SK-N-SH (cell line): ENCODE data around the gene TRUB2. TPM values are rescaled to one million over a fixed set of nuclear protein-coding genes. Genes with fewer than 3 reads are reported as not detected.
A peak's percentile ranks its signal among the peaks of the same experiment; 100 is the strongest.
"Not testable (repeated sequence)": the region's sequence is repeated elsewhere in the genome, so short reads cannot be mapped to it uniquely, and the experiment has no call there.

ENCODE experiments used
- CTCF ChIA-PET: fragments of 300-600, 350-600 bp; formaldehyde crosslinking; extraction: SDS; loops from one replicate; lab custom pipeline; 2021; lab: Yijun Ruan, JAX
- POLR2A ChIA-PET: fragments of 350-600 bp; sonication (Branson Sonifier 250); formaldehyde crosslinking; extraction: SDS; loops from one replicate; lab custom pipeline; 2020; ENCODE audit warnings: antibody characterized with exemption, inconsistent platforms; lab: Yijun Ruan, JAX
- DNase-seq: peaks from one replicate; pipeline ENCODE4 v3.0.0; 2012
- H2AFZ ChIP-seq: fragments of 200-600 bp; sonication (generic); 2 replicates; pipeline ENCODE4 v1.8.1; 2016; ENCODE audit warnings: antibody characterized with exemption, mild to moderate bottlenecking, low read depth
- H3F3A ChIP-seq: fragments of 200-600 bp; sonication (generic); replicated peaks from 2 replicates; pipeline ENCODE3; 2016; ENCODE audit warnings: antibody characterized with exemption, mild to moderate bottlenecking; ENCODE audit not compliant: insufficient read depth
- H3K27ac ChIP-seq, 2 experiments: fragments of 200-500 bp in 1 of 2; fragments of 200-600 bp in 1 of 2; sonication (Bioruptor generic) in 1 of 2; sonication (generic), shearing (Covaris generic) in 1 of 2; 2 replicates each; pipeline versions ENCODE4 v1.5.1 to v1.6.1; 2014 to 2016; ENCODE audit warnings: low read depth in 2 of 2, inconsistent platforms in 1 of 2, low read length in 1 of 2, mild to moderate bottlenecking in 1 of 2, mixed read lengths in 1 of 2
- H3K27me3 ChIP-seq: fragments of 200-600 bp; sonication (generic), shearing (Covaris generic); 2 replicates; pipeline ENCODE4 v1.6.1; 2016; ENCODE audit warnings: mixed run types; ENCODE audit not compliant: insufficient read depth
- H3K36me3 ChIP-seq, 2 experiments: fragments of 200-500 bp in 1 of 2; fragments of 200-600 bp in 1 of 2; sonication (Bioruptor generic) in 1 of 2; sonication (generic) in 1 of 2; replicated peaks in 1 of 2; 2 replicates each; pipeline versions ENCODE3 to v1.5.1; 2014 to 2016; ENCODE audit warnings: low read length in 1 of 2, mild to moderate bottlenecking in 1 of 2; ENCODE audit not compliant: insufficient read depth in 2 of 2, control insufficient read depth in 1 of 2
- H3K4me1 ChIP-seq, 2 experiments: fragments of 200-500 bp in 1 of 2; fragments of 200-600 bp in 1 of 2; sonication (Bioruptor generic) in 1 of 2; sonication (generic), shearing (Covaris generic) in 1 of 2; 2 replicates each; pipeline versions ENCODE4 v1.5.1 to v1.6.1; 2014 to 2016; ENCODE audit warnings: low read depth in 1 of 2, low read length in 1 of 2, mixed run types in 1 of 2; ENCODE audit not compliant: insufficient read depth in 2 of 2, control insufficient read depth in 1 of 2
- H3K4me2 ChIP-seq: fragments of 200-600 bp; sonication (generic), shearing (Covaris generic); 2 replicates; pipeline ENCODE4 v1.6.1; 2017; ENCODE audit warnings: mixed run types
- H3K4me3 ChIP-seq, 2 experiments: fragments of 200-500 bp in 1 of 2; fragments of 200-600 bp in 1 of 2; sonication (Bioruptor generic) in 1 of 2; sonication (generic), shearing (Covaris generic) in 1 of 2; 2 replicates each; pipeline versions ENCODE4 v1.5.1 to v1.8.1; 2014 to 2016; ENCODE audit warnings: low read depth in 2 of 2, inconsistent platforms in 1 of 2, low read length in 1 of 2, mild to moderate bottlenecking in 1 of 2, mixed read lengths in 1 of 2, moderate library complexity in 1 of 2
- H3K79me2 ChIP-seq: fragments of 200-600 bp; sonication (generic); 2 replicates; pipeline ENCODE4 v1.8.1; 2017; ENCODE audit warnings: mild to moderate bottlenecking; ENCODE audit not compliant: insufficient read depth
- H3K9ac ChIP-seq: fragments of 200-600 bp; sonication (generic); 2 replicates; pipeline ENCODE4 v1.6.1; 2017; ENCODE audit warnings: mixed run types
- H3K9me2 ChIP-seq: fragments of 200-600 bp; sonication (generic); 2 replicates; pipeline ENCODE4 v1.6.1; 2017; ENCODE audit warnings: mixed run types
- H3K9me3 ChIP-seq: fragments of 200-600 bp; sonication (generic); 2 replicates; pipeline ENCODE4 v1.6.1; 2017; ENCODE audit warnings: mixed run types, mild to moderate bottlenecking, moderate library complexity
- H4K20me1 ChIP-seq: fragments of 200-600 bp; sonication (generic); 2 replicates; pipeline ENCODE4 v1.6.1; 2017; ENCODE audit warnings: mild to moderate bottlenecking, mixed run types; ENCODE audit not compliant: insufficient read depth
- EP300 ChIP-seq, 2 experiments: IDR thresholded peaks; 2 replicates each; pipeline versions ENCODE4 v1.4.0 to v1.6.1; 2012; ENCODE audit warnings: borderline replicate concordance in 1 of 2, low read depth in 1 of 2, low read length in 1 of 2
- RCOR1 ChIP-seq: fragments of 150-350 bp; IDR thresholded peaks from 2 replicates; pipeline ENCODE4 v1.6.1; 2017; ENCODE audit warnings: antibody characterized with exemption, low read length
- SMC3 ChIP-seq: IDR thresholded peaks from 2 replicates; pipeline ENCODE4 v1.6.1; 2012; ENCODE audit warnings: low read depth, low read length, improper control_type of control experiment
- TAF1 ChIP-seq: IDR thresholded peaks from 2 replicates; pipeline ENCODE4 v1.6.1; 2012; ENCODE audit warnings: low read depth, mild to moderate bottlenecking, low read length, moderate library complexity, borderline replicate concordance
- TEAD4 ChIP-seq: IDR thresholded peaks from 2 replicates; pipeline ENCODE4 v1.4.0; 2012; ENCODE audit warnings: mild to moderate bottlenecking, borderline replicate concordance; ENCODE audit not compliant: insufficient read depth
- WGBS: methylation state at CpG from one replicate; pipeline ENCODE4 v1.1.6; 2017; ENCODE audit warnings: low lambda C conversion rate; 5-methylcytosine and 5-hydroxymethylcytosine counted together
- polyA plus RNA-seq, 3 experiments: library from polyadenylated mRNA; depleted of rRNA; stranded (reverse); fragments of >200 nt; gene quantifications; 2 replicates each; pipeline ENCODE4 v1.2.3, GENCODE V29; 2012

The TRUB2 gene
- polyA plus RNA-seq, 1 of the 3 experiments (the other 2 are of a cell fraction), result 18.8 TPM

- peaks cover 10% of the 10 kb centered on the region for H3F3A ChIP-seq
- H3K79me2 ChIP-seq, result peaks cover 6% of the 10 kb centered on the region
- peak overlapping the region in 1 of 2 experiments; percentile 48; a peak in 2 of 4 replicates for H3K27ac ChIP-seq
- TF ChIP-seq SMC3, result no peak
- TF ChIP-seq, all 33 proteins: peak for 0
- Histone ChIP-seq H4K20me1 (no peaks in the 10 kb centered on the region), H3K9me2 (no peaks in the 10 kb centered on the region), H3K4me2 (no peak overlapping the region), H3K9me3 (no peaks in the 10 kb centered on the region), H3K4me1 (no peaks in the 10 kb centered on the region; a peak in 1 of 4 replicates), H3K9ac (no peak overlapping the region), H3K27me3 (no peaks in the 10 kb centered on the region), H3K36me3 (no peaks in the 10 kb centered on the region), H3K4me3 (no peak overlapping the region), H2AFZ (no peak overlapping the region)
- CTCF ChIA-PET, result interaction anchor here (1.2 to 1.8 kb wide), 2 partner anchors 13 to 59 kb away, joined by 5 to 7 read pairs; no protein-coding TSS in a partner anchor
- WGBS, result 82% methylated on average over 6 of the region's 6 CpGs
- POLR2A ChIA-PET, result no interaction called here
- DNase-seq, result no peak
Observed at GRCh38 chr9:128282500-128282899, 39.7 kb downstream of the TRUB2 start.

DNA sequence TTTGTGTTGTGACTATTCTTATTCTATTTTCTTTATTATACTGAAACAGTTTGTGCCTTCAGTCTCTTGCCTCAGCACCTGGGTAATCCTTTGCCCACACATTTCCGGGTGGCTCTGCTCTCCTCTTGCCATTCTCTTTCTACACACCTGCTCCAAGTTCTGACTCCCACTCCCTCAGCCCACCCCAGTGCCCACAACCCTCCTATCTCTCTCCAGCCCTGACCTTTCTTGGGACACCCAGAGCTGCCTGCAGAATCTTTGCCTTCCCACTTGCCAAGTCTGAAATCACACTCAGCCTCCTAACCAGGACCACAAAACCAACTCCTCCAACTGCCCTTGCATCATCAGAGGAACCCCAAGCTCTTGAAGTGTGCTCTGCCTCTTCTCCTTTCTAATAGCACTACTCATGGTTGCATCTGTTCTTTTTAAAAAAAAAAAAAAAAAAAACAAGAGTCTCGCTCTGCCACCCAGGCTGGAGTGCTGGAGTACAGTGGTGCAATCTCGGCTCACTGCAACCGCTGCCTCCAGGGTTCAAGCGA lies 42.1 kb downstream of the TRUB2 start:
- WGBS, result 100% methylated on average over 5 of the region's 5 CpGs
- H3K9me2 ChIP-seq, result no peaks in the 10 kb centered on the region
- peaks cover 0 to 5% of the 10 kb centered on the region in 2 experiments; a peak in 1 of 4 replicates for H3K4me1 ChIP-seq
- DNase-seq, result no peak
- H3K4me3 ChIP-seq, result no peak overlapping the region
- H3F3A ChIP-seq, result peaks cover 10% of the 10 kb centered on the region
- H4K20me1 ChIP-seq, result no peaks in the 10 kb centered on the region
- no peak overlapping the region for H3K27ac ChIP-seq
- CTCF ChIA-PET, result no interaction called here
- H3K9ac ChIP-seq, result no peak overlapping the region
- no peaks in the 10 kb centered on the region for H3K36me3 ChIP-seq
- no peak for TF ChIP-seq TEAD4
- TF ChIP-seq RCOR1, result no peak
- no peak for TF ChIP-seq EP300 (IDR thresholded peaks at IDR 0.05; ENCODE audit: borderline replicate concordance in 1 of 2, low read depth in 1 of 2, low read length in 1 of 2)
- TF ChIP-seq TAF1, result no peak
- POLR2A ChIA-PET, result no interaction called here
- no peak overlapping the region for H3K4me2 ChIP-seq
- peaks cover 25% of the 10 kb centered on the region for H3K79me2 ChIP-seq
- no peaks in the 10 kb centered on the region for H3K27me3 ChIP-seq
- H2AFZ ChIP-seq, result no peak overlapping the region
- H3K9me3 ChIP-seq, result no peaks in the 10 kb centered on the region

GRCh38 chr9:128279088-128280073 lies 42.9 kb downstream of the TRUB2 start:
- H4K20me1 ChIP-seq, H3K27ac ChIP-seq, H3K27me3 ChIP-seq, H3K9me3 ChIP-seq, H3K4me3 ChIP-seq, H3K4me2 ChIP-seq, DNase-seq, CTCF ChIA-PET, H2AFZ ChIP-seq, POLR2A ChIA-PET, H3K9ac ChIP-seq, H3K9me2 ChIP-seq, H3F3A ChIP-seq, H3K36me3 ChIP-seq: not testable (repeated sequence)
- H3K4me1 ChIP-seq, result peaks cover 0 to 11% of the 10 kb centered on the region in 2 experiments; a peak in 1 of 4 replicates
- WGBS, result 90% methylated on average over 22 of the region's 22 CpGs
- peaks cover 33% of the 10 kb centered on the region for H3K79me2 ChIP-seq
